Left colon (tissue), 2 donors: Measurements from ENCODE around the gene ADSS2. TPM values are rescaled to one million over a fixed set of nuclear protein-coding genes. Genes with fewer than 3 reads are reported as not detected.
A peak's percentile ranks its signal among the peaks of the same experiment; 100 is the strongest.
"Not testable (repeated sequence)": the region's sequence is repeated elsewhere in the genome, so short reads cannot be mapped to it uniquely, and the experiment has no call there.

Experiments
- ATAC-seq: fragments of 200-7000 bp; cut with Tn5 transposase; one replicate; pipeline ENCODE4 v1.9.1; 2020; ENCODE audit warnings: mild to moderate bottlenecking, moderate library complexity
- DNase-seq, 2 donors: peaks; one replicate each; pipeline ENCODE4 v3.0.0-alpha.2; 2020
- intact Hi-C, 2 donors: fragments of 100-400 bp; cut with DNase I in 1 of 2; cut with micrococcal nuclease in 1 of 2; formaldehyde crosslinking; loops; one replicate each; pipeline versions ENCODE4 v1.11.2 to v1.14.0; 2022; cut with DNase I, micrococcal nuclease
- total RNA-seq, 2 donors: library from RNA; stranded (reverse); fragmentation: NEBNext Ultra II Directional; extraction: Animal tissue kit (Norgen Biotek cat#: 25700); gene quantifications; one replicate each; pipeline ENCODE4 v1.2.1, GENCODE V29; 2021
- donor health status: DM: no; HTN: no; CAD: no.
- donor health status: DM: yes; HTN: yes; CAD: no.

The ADSS2 gene
- total RNA-seq, 2 donors from 2014 or later, result 38.7 to 39.6 TPM

GRCh38 chr1:244375051-244375450, 76.7 kb downstream of the ADSS2 start:
- no peak for DNase-seq
- intact Hi-C loops, result no loop called here

DNA sequence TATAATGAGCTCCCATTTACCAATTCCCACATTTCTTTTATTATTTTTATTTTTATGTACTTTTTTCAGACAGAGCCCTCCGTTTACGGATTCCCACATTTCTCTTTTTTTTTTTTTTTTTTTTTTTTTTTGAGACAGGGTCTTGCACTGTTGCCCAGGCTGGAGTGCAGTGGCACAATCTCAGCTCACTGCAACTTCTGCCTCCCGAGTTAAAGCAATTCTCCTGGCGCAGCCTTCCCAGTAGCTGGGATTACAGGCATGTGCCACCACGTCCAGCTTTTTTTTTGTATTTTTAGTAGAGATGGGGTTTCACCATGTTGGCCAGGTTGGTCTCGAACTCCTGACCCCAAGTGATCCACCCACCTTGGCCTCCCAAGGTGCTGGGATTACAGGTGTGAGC, 77.2 kb downstream of the ADSS2 start:
- ATAC-seq, DNase-seq, intact Hi-C loops: not testable (repeated sequence)

More at GRCh38 chr1:244375051-244375450, 76.7 kb downstream of the ADSS2 start:
- no peak for ATAC-seq

DNA sequence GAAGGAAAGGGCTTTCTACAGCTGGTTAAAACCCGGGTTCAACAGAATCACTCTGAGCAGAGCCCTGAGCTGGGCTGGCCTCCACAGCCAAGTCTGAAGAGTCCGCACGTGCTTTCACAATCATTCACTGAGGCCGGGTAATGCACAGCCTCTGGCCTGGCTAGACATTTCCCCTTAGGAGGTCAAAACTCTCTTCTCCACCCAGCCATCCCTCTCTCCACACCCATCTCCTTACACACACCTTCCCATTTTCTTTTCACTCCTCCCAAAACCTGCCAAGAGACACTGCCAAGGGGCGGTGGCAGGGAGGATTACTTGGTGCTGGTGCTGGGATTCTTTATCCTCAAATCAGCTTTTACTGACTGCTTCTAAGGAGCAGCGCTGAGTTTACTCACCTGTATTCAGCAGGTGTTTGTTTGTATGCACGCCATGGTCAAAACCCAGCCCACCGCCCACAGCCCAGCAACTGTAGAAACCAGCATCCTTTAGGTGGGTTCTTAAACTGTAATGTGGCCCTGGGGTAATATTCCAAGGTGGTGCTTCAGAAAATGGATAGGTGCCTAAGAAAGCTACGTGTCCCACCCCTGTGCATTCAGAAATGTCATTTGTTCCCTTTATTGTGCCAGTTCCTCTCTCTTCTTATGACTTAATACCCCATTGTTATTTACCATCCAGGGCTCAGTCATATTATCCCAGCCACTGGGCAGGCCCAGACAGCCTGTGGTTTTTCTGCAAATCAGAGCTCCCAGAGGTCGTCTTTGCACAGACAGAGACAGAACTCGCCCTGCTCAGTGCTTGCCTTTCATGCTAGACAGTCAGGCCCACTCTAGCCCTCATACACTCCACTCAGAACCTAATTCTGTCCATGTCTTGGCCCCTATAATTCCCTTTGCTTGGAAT, 80.2 kb downstream of the ADSS2 start:
- ATAC-seq (no peak), DNase-seq (peak in 1 of 2 donors; percentile 5)
- intact Hi-C loops, result no loop called here

GRCh38 chr1:244370060-244370637, 81.6 kb downstream of the ADSS2 start:
- ATAC-seq, result no peak
- DNase-seq, result no peak
- intact Hi-C loops, result no loop called here

DNA sequence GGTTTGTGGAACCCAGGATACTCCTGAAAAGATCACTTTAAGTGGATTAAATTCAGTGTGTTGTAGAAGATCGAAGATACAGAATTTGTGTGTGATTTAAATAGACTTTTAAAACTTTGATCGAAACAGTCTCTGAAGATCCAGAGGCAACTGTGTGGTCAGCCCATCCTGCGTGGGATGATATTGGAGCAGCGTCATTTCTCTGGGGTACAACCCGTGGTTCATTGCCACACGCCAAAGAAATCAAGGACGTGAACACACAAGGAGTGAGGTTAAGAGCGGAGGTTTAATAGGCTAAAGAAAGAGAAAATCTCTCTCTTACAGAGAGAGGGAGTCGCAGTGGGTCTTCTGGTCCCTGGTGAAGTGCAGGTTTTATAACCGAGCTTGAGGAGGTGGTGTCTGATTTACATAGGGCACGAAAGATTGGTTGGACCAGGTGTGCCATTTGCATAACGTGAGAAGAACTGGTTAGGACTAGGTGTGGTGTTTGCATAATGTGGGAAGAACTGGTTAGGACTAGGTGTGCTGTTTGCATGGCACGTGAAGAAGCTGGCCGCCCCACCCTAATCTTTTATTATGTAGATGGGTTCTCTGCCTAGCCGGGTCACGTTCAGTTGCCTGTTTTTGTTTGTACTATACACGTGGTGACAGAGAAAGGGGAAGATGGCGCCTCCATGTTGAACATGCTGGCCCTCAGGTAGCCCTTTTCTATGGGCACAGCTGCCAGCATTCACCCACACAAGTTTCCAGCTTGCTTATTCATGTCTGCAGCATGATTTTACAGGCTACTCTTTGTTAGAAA, 82.3 kb downstream of the ADSS2 start:
- intact Hi-C loops, result no loop called here
- ATAC-seq (peak; percentile 97), DNase-seq (peak; percentile 37 to 64)

GRCh38 chr1:244368279-244368678, 83.4 kb downstream of the ADSS2 start:
- intact Hi-C loops, result no loop called here
- DNase-seq (no peak), ATAC-seq (no peak)

- ATAC-seq (no peak), DNase-seq (no peak)
- intact Hi-C loops, result no loop called here
Measured at GRCh38 chr1:244367399-244368114, 84.2 kb downstream of the ADSS2 start.

DNA sequence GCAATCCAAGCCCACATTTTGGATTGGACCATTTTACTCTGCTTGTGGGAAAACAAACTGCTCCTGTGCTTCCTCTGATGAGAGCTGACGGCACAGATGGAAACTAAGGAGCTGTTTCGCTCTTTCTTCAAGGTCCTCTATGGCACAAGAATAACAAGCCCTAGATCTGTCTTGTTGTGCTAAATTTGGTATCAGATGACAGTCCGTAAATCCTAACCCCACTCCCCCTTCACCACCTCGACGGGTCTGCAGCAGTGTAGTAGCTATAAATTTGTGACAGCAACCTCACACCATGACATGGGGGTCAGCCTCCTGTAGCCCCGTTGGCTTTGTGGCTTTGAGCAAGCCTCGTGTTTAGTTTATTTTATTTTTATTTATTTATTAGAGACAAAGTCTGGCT, 85.9 kb downstream of the ADSS2 start:
- DNase-seq, result no peak
- no peak for ATAC-seq
- intact Hi-C loops, result no loop called here

- ATAC-seq, intact Hi-C loops, DNase-seq: not testable (repeated sequence)
Measured at GRCh38 chr1:244365262-244365661, 86.4 kb downstream of the ADSS2 start.

- ATAC-seq (no peak), DNase-seq (no peak)
- intact Hi-C loops, result no loop called here
Measured at GRCh38 chr1:244362476-244362875, 89.2 kb downstream of the ADSS2 start.

DNA sequence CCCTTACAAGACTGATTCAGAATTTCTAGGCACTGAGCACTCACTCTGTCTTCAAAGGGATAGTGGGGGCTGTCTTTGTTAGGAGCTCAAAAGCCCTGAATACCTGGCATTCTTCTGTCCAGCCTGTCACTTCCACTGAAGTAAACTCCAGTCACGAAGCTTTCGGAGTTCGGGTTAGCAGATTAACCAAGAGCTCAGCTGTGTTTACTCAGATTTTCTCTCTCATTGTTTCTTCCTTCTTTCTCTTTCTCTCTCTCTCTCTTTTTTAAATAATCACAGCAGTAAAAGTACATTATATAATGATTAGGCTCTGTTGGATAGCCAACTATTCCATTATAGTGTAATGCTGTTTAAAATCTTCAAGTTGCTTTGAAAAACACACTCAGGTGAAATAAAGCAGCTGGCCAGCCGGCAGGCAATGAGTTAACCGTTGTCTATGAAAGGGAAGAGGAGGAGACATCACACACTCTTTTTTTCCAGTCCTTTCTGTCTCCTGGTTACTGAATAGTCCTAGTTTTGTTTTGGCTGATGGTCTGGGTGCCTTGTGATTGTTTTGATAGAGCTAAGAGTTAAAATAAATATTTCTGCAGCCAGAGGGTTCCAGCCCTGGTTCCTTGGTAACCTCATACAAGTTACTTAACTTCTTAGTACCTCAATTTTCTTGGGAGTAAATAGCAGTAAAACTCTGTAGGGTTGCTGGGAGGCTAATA, 89.8 kb downstream of the ADSS2 start:
- ATAC-seq, result no peak
- intact Hi-C loops, result no loop called here
- DNase-seq, result no peak

Other genes starting within 250 kb of the ADSS2 start
- gene CATSPERE, start 9.4 kb upstream of the ADSS2 start, total RNA-seq, result under 1 TPM; 0.50 to 0.82 TPM
- gene DESI2, start 201.2 kb upstream of the ADSS2 start, total RNA-seq, result 10 to 100 TPM; 28.2 to 30.8 TPM